K562 (cell line): ENCODE data around the gene CAMKV. TPM values are rescaled to one million over a fixed set of nuclear protein-coding genes. Genes with fewer than 3 reads are reported as not detected.
A peak's percentile ranks its signal among the peaks of the same experiment; 100 is the strongest.

Experiments used
- ARHGAP35 ChIP-seq: fragments of 450-650 bp; IDR thresholded peaks from 2 replicates; pipeline ENCODE4 v1.6.1; 2018; ENCODE audit not compliant: partially characterized antibody
- BCLAF1 ChIP-seq, 2 experiments: fragments of 450-650 bp in 1 of 2; IDR thresholded peaks; 2 replicates each; pipeline ENCODE4 v1.6.1; 2011 to 2017; ENCODE audit warnings: low read depth in 2 of 2, antibody characterized with exemption in 1 of 2, borderline replicate concordance in 1 of 2, low read length in 1 of 2, mild to moderate bottlenecking in 1 of 2, mixed read lengths in 1 of 2; ENCODE audit not compliant: control insufficient read depth in 1 of 2
- E2F8 ChIP-seq: fragments of 450-650 bp; IDR thresholded peaks from 2 replicates; pipeline ENCODE4 v1.7.1; 2018; ENCODE audit warnings: mild to moderate bottlenecking, low read depth; ENCODE audit not compliant: partially characterized antibody
- MYNN ChIP-seq, 2 experiments: sonication (generic); formaldehyde crosslinking in 1 of 2; IDR thresholded peaks; 2 replicates each; pipeline versions ENCODE4 v1.5.0 to v1.6.1; 2016 to 2020; ENCODE audit warnings: antibody characterized with exemption in 1 of 2, missing genetic modification reagents in 1 of 2
- NCOA1 ChIP-seq: fragments of 450-650 bp; IDR thresholded peaks from 2 replicates; pipeline ENCODE4 v1.6.1; 2016; ENCODE audit warnings: low read depth
- NRF1 ChIP-seq, 2 experiments: fragments of 450-650 bp; IDR thresholded peaks in 1 of 2; conservative IDR thresholded peaks in 1 of 2; 2 replicates each; pipeline ENCODE4 v1.6.1; 2014; ENCODE audit warnings: mild to moderate bottlenecking in 2 of 2
- PBX2 ChIP-seq, 2 experiments: IDR thresholded peaks in 1 of 2; conservative IDR thresholded peaks in 1 of 2; 2 replicates each; pipeline ENCODE4 v1.6.1; 2016; ENCODE audit warnings: low read depth in 2 of 2, mild to moderate bottlenecking in 1 of 2, missing compliant biosample characterization in 1 of 2, missing genetic modification characterization in 1 of 2, moderate library complexity in 1 of 2
- PHF20 ChIP-seq: fragments of 450-650 bp; IDR thresholded peaks from 2 replicates; pipeline ENCODE4 v1.6.1; 2018; ENCODE audit not compliant: partially characterized antibody
- PHF8 ChIP-seq: fragments of 200-600 bp; sonication (generic); IDR thresholded peaks from 2 replicates; pipeline ENCODE4 v1.6.1; 2012; ENCODE audit warnings: mixed run types, mild to moderate bottlenecking, inconsistent platforms, low read length, moderate library complexity, borderline replicate concordance
- POLR3G ChIP-seq: IDR thresholded peaks from 2 replicates; pipeline ENCODE4 v1.6.1; 2011; ENCODE audit not compliant: insufficient read length, insufficient replicate concordance; ENCODE audit errors: extremely low read depth
- RBM15 ChIP-seq: fragments of 200-400 bp; formaldehyde crosslinking; IDR thresholded peaks from 2 replicates; pipeline ENCODE4 v1.6.1; 2018; ENCODE audit warnings: mild to moderate bottlenecking, low read length, moderate library complexity; ENCODE audit not compliant: insufficient read depth
- ZBTB34 ChIP-seq: fragments of 250-450 bp; sonication (Bioruptor Pico); IDR thresholded peaks from 2 replicates; pipeline ENCODE4 v1.8.0; 2021; ENCODE audit warnings: mild to moderate bottlenecking, moderate library complexity
- ZFX ChIP-seq: sonication (generic); formaldehyde crosslinking; IDR thresholded peaks from 2 replicates; pipeline ENCODE4 v1.8.0; 2022; ENCODE audit warnings: mild to moderate bottlenecking, missing genetic modification reagents, moderate library complexity
- ZNF140 ChIP-seq: fragments of 250-450 bp; sonication (Bioruptor Pico); IDR thresholded peaks from 2 replicates; pipeline ENCODE4 v1.8.0; 2021; ENCODE audit warnings: moderate library complexity, mild to moderate bottlenecking, inconsistent platforms
- ZNF766 ChIP-seq: fragments of 200-800 bp; sonication (Bioruptor generic); conservative IDR thresholded peaks from 2 replicates; pipeline ENCODE4 v1.6.1; 2016; ENCODE audit warnings: missing genetic modification characterization, missing compliant biosample characterization
- polyA plus RNA-seq, 8 experiments: library from polyadenylated mRNA; depleted of rRNA in 4 of 8; stranded (reverse) in 5 of 8; unstranded in 3 of 8; fragments of >200 nt; fragmentation: Nextera tagmentation in 2 of 8; fragmentation: Illumina TruSeq in 1 of 8; extraction: Ambion mirVana in 2 of 8; extraction: Trizol in 1 of 8; gene quantifications; 2 replicates each; pipeline versions ENCODE4 v1.2.1 to v1.2.3, GENCODE V29; 2011 to 2014; ENCODE audit warnings: inconsistent platforms in 1 of 8, missing spikeins in 1 of 8
- total RNA-seq, 7 experiments: library from RNA; depleted of rRNA in 6 of 7; stranded (reverse); fragments of >200 nt in 6 of 7; fragmentation: Illumina TruSeq in 2 of 7; extraction: Trizol in 2 of 7; gene quantifications; 2 replicates each; pipeline versions ENCODE4 v1.2.1 to v1.2.3, GENCODE V29; 2011 to 2021; ENCODE audit warnings: low replicate concordance in 1 of 7

CAMKV gene
- total and polyA plus RNA-seq, 9 of the 15 experiments (the other 6 are each of a cell fraction or from before 2014, with no cell fraction given) = 0.08 to 2.7 (median 0.79) TPM

- TF ChIP-seq ZNF140 (CRISPR knock-in tag) (no peak), ZBTB34 (CRISPR knock-in tag) (no peak), ARHGAP35 (no peak), PHF20 (peak; percentile 21), NRF1 (conservative IDR thresholded peaks at IDR 0.05 in 1 of 2, IDR thresholded peaks at IDR 0.05 in 1 of 2) (0 out of 4 replicates have a peak, but pooled peaks of 1 of the 2 experiments have one; percentile 19), BCLAF1 (IDR thresholded peaks at IDR 0.05; ENCODE audit: borderline replicate concordance in 1 of 2, control insufficient read depth in 1 of 2, low read depth in 2 of 2, low read length in 1 of 2) (no peak), PHF8 (peak; percentile 46; the same call in 1 of the 2 replicates), ZNF766 (CRISPR knock-in tag) (0 out of 2 replicates have a peak, but pooled peaks have one; percentile 42), ZFX (CRISPR knock-in tag) (peak; percentile 53), MYNN (IDR thresholded peaks at IDR 0.05) (peak; percentile 95), MYNN (CRISPR knock-in tag; IDR thresholded peaks at IDR 0.05) (no peak), NCOA1 (no peak), RBM15 (no peak), POLR3G (no peak), E2F8 (no peak), PBX2 (CRISPR knock-in tag; IDR thresholded peaks at IDR 0.05; ENCODE audit: low read depth) (no peak), PBX2 (tag; conservative IDR thresholded peaks at IDR 0.05; ENCODE audit: low read depth) (0 out of 2 replicates have a peak, but pooled peaks have one; percentile 23)
Observed at GRCh38 chr3:49813497-49814174, 56.1 kb downstream of the CAMKV start, which contains the start of gene UBA7 (continued).
